Uterus (tissue), 2 donors: ENCODE data around the gene DBNDD1.

Experiments
- POLR2A ChIP-seq, 2 donors: fragments of 450-650 bp; IDR thresholded peaks; one replicate each; pipeline ENCODE4 v1.6.1; 2016; ENCODE audit warnings: antibody characterized with exemption in 2 of 2, mild to moderate bottlenecking in 1 of 2, moderate library complexity in 1 of 2
- TF ChIP-seq, protein P1 (sequence below), 4 experiments: fragments of 200-600 bp in 2 of 4; fragments of 450-650 bp in 2 of 4; sonication (generic) in 2 of 4; IDR thresholded peaks; one replicate each; pipeline ENCODE4 v1.5.1; 2016 to 2019; ENCODE audit warnings: antibody characterized with exemption in 4 of 4, mild to moderate bottlenecking in 2 of 4, moderate library complexity in 1 of 4

DNA sequence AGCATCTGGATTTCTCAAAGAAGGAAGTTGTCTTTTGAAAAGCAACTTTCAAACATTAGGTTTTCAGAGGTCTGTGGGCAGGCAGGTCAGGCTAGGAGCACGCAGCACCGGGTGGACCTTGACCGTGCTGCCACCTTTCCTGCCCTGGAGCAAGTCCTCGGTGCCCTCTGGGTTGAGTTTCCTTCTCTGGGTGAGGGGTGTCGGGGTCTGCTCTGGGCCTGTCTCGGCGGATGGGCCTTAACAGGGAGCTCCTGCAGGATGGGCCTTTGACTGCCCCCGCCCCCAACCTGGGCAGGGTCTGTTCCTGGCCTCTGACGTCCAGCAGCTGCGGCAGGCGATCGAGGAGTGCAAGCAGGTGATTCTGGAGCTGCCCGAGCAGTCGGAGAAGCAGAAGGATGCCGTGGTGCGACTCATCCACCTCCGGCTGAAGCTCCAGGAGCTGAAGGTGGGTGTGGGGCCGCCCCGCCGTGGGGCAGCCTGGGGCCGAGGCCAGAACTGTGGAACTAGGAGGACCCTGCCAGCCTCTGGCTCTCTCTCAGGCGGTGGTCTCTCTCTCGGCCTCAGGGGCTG, 62.0 kb downstream of the DBNDD1 start:
- TF ChIP-seq, protein P1, sequence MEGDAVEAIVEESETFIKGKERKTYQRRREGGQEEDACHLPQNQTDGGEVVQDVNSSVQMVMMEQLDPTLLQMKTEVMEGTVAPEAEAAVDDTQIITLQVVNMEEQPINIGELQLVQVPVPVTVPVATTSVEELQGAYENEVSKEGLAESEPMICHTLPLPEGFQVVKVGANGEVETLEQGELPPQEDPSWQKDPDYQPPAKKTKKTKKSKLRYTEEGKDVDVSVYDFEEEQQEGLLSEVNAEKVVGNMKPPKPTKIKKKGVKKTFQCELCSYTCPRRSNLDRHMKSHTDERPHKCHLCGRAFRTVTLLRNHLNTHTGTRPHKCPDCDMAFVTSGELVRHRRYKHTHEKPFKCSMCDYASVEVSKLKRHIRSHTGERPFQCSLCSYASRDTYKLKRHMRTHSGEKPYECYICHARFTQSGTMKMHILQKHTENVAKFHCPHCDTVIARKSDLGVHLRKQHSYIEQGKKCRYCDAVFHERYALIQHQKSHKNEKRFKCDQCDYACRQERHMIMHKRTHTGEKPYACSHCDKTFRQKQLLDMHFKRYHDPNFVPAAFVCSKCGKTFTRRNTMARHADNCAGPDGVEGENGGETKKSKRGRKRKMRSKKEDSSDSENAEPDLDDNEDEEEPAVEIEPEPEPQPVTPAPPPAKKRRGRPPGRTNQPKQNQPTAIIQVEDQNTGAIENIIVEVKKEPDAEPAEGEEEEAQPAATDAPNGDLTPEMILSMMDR (IDR thresholded peaks at IDR 0.05), result no peak
- TF ChIP-seq POLR2A (IDR thresholded peaks at IDR 0.05), result no peak
